Ascending aorta (tissue), 2 donors: Measurements from ENCODE around the gene ANKS6. TPM values are rescaled to one million over a fixed set of nuclear protein-coding genes. Genes with fewer than 3 reads are reported as not detected.

Experiments
- DNase-seq, 2 donors: peaks; one replicate each; pipeline ENCODE4 v3.0.0-alpha.2; 2019; ENCODE audit warnings: low spot score in 2 of 2
- H3K27ac ChIP-seq, 2 donors: fragments of 200-600 bp; sonication (generic); one replicate each; pipeline ENCODE4 v1.5.1; 2016 to 2017; ENCODE audit warnings: mild to moderate bottlenecking in 1 of 2
- H3K27me3 ChIP-seq: fragments of 200-600 bp; sonication (generic); one replicate; pipeline ENCODE4 v1.5.1; 2017
- H3K36me3 ChIP-seq, 2 donors: fragments of 200-600 bp; sonication (generic); one replicate each; pipeline ENCODE4 v1.5.1; 2016
- H3K4me1 ChIP-seq, 2 donors: fragments of 200-600 bp; sonication (generic); one replicate each; pipeline ENCODE4 v1.5.1; 2016 to 2017; ENCODE audit warnings: mild to moderate bottlenecking in 1 of 2
- H3K4me3 ChIP-seq, 2 donors: fragments of 200-600 bp; sonication (generic); one replicate each; pipeline ENCODE4 v1.5.1; 2016 to 2017; ENCODE audit warnings: mild to moderate bottlenecking in 1 of 2
- H3K9me3 ChIP-seq, 2 donors: fragments of 200-600 bp; sonication (generic); one replicate each; pipeline ENCODE4 v1.5.1; 2016
- intact Hi-C: fragments of 100-400 bp; cut with DNase I; formaldehyde crosslinking; loops from one replicate; pipeline ENCODE4 v1.15.1; 2023
- total RNA-seq: library from RNA; depleted of rRNA; stranded (reverse); fragments of >200 nt; gene quantifications from one replicate; pipeline ENCODE4 v1.1.0, GENCODE V29; 2016
- TF ChIP-seq, protein P1 (sequence below), 3 experiments: fragments of 200-600 bp in 2 of 3; fragments of 450-650 bp in 1 of 3; sonication (generic) in 2 of 3; IDR thresholded peaks; one replicate each; pipeline ENCODE4 v1.5.1; 2016 to 2019; ENCODE audit warnings: antibody characterized with exemption in 3 of 3, mild to moderate bottlenecking in 1 of 3, moderate library complexity in 1 of 3

The ANKS6 gene
- total RNA-seq, 1 donor from 2014 or later, result 13.0 TPM

DNA sequence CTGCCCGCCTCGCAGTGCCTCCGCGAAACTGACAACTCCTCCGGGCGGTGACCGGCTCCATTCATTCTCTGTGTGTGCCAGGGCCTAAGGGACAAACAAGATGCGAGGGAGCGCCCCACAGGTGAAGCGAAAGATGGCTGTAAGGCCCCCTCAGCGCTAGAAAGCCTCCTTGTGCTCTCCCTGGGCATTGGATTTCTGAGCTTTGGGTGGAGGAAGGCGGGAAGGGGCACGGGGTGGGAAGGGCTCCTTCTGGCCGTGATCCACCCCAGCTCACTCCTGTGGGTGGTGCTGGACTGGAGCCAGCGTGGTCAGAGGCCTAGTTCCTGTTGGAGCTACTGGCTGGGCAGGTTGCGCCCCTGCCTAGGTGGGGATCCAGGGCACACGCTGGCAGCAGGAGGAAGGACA is 12.1 kb upstream of the ANKS6 start:
- intact Hi-C loops, result no loop called here
- H3K27me3 ChIP-seq, result no peaks in the 10 kb centered on the region
- peak overlapping the region; percentile 67 to 82 for H3K4me3 ChIP-seq
- no peak for DNase-seq
- H3K27ac ChIP-seq, result no peak overlapping the region
- no peaks in the 10 kb centered on the region for H3K9me3 ChIP-seq
- peaks cover 0 to 9% of the 10 kb centered on the region in 2 donors for H3K4me1 ChIP-seq
- TF ChIP-seq, protein P1, sequence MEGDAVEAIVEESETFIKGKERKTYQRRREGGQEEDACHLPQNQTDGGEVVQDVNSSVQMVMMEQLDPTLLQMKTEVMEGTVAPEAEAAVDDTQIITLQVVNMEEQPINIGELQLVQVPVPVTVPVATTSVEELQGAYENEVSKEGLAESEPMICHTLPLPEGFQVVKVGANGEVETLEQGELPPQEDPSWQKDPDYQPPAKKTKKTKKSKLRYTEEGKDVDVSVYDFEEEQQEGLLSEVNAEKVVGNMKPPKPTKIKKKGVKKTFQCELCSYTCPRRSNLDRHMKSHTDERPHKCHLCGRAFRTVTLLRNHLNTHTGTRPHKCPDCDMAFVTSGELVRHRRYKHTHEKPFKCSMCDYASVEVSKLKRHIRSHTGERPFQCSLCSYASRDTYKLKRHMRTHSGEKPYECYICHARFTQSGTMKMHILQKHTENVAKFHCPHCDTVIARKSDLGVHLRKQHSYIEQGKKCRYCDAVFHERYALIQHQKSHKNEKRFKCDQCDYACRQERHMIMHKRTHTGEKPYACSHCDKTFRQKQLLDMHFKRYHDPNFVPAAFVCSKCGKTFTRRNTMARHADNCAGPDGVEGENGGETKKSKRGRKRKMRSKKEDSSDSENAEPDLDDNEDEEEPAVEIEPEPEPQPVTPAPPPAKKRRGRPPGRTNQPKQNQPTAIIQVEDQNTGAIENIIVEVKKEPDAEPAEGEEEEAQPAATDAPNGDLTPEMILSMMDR (IDR thresholded peaks at IDR 0.05), result no peak
- H3K36me3 ChIP-seq, result no peaks in the 10 kb centered on the region

DNA sequence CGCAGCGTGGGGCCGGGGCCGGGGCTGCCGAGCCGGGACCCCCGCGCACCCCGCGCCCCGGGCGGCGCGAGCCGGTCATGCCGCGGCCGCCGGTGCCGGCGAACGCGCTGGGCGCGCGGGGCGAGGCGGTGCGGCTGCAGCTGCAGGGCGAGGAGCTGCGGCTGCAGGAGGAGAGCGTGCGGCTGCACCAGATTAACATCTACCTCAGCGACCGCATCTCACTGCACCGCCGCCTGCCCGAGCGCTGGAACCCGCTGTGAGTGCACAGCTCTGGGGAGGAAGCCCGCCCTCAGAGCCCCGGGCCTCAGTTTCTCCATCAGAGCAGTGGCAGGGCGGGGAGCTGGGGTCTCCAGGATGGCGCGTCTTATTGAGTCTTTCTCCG is 11.4 kb upstream of the ANKS6 start:
- no peaks in the 10 kb centered on the region for H3K27me3 ChIP-seq
- H3K27ac ChIP-seq, result no peak overlapping the region
- peak overlapping the region; percentile 67 to 82 for H3K4me3 ChIP-seq
- TF ChIP-seq, protein P1 (IDR thresholded peaks at IDR 0.05), result no peak
- no peaks in the 10 kb centered on the region for H3K36me3 ChIP-seq
- no peak for DNase-seq
- intact Hi-C loops, result no loop called here
- H3K9me3 ChIP-seq, result no peaks in the 10 kb centered on the region
- peaks cover 0 to 9% of the 10 kb centered on the region in 2 donors for H3K4me1 ChIP-seq

DNA sequence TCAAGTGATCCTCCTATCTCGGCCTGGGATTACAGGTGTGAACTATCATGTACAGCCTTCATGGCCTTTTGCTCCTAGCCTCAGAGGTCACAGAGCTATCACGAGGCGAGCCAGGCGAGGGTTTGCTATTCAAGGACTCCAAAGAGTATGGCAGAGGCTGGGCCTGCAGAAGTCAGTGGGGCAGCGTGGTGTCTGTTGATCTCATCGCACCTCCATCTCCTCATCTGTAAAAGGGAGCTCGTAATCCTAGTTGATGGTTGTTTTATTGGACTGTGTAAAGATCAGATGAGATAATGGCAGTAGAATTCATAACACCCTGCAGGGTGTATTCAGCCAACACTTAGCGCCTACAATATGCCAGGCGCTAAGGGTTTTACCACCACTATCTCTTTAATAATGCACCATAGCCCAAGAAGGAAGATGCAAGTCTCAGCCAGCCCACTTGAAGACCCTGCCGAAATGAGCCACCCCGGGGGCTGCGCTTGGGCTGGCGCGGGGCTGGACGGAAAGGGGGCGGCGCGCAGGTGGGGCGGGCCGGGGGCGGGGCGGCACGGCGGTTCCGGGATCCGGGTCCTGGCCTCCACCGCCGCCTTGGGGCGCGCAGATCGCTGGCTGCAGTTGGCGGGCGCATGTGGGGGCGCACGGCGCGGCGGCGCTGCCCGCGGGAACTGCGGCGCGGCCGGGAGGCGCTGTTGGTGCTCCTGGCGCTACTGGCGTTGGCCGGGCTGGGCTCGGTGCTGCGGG is 10.9 kb upstream of the ANKS6 start, which contains the start of gene GALNT12:
Gene GALNT12 (plus strand): TSS at position 601 of the 744 bp plus-strand sequence. CDS start 29 bp downstream, at position 630.
- peak within 1 kb of the TSS; percentile 30 to 64 for H3K27ac ChIP-seq
- H3K4me1 ChIP-seq, result peaks cover 0 to 9% of the 10 kb centered on the region in 2 donors
- H3K9me3 ChIP-seq, result no peaks in the 10 kb centered on the region
- TF ChIP-seq, protein P1 (IDR thresholded peaks at IDR 0.05), result no peak
- no peak for DNase-seq
- no peaks in the 10 kb centered on the region for H3K27me3 ChIP-seq
- intact Hi-C loops, result no loop called here
- peak within 1 kb of the TSS; percentile 67 to 82 for H3K4me3 ChIP-seq
- H3K36me3 ChIP-seq, result no peaks in the 10 kb centered on the region

DNA sequence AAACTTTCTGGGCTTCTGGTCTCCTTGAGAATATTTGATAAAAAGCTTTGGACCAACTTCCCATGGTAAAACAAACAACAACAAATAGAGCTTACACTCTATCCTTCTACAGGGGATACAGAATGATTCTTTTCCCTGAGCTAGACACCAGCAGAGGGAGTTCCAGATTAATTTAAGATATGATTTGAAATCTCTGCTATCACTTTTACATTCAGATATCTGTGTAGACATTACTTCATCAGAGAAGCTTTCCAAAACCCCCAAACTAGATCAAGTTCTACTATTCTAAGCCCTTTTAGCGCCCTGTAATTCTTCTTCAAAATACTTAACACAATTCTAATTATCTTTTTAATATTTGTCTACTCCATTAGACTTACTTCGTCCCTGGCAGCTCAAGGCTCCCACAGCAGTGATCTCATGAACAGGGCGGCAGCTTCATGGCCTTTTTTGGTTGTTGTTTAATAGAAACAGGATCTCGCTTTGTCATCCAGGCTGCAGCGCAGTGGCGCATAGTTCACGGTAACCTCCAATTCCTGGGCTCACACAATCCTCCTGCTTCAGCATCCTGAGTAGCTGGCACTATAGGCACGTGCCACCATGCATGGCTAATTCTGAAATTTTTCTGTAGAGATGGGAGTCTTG is 10.2 kb upstream of the ANKS6 start:
- H3K4me3 ChIP-seq, result peak overlapping the region in 1 of 2 donors; percentile 82
- peak overlapping the region; percentile 30 to 64 for H3K27ac ChIP-seq
- DNase-seq, result no peak
- TF ChIP-seq, protein P1 (IDR thresholded peaks at IDR 0.05), result peak in 1 of 3 experiments; percentile 19
- H3K9me3 ChIP-seq, result no peaks in the 10 kb centered on the region
- no peaks in the 10 kb centered on the region for H3K27me3 ChIP-seq
- H3K4me1 ChIP-seq, result peaks cover 0 to 9% of the 10 kb centered on the region in 2 donors
- intact Hi-C loops, result no loop called here
- H3K36me3 ChIP-seq, result no peaks in the 10 kb centered on the region

DNA sequence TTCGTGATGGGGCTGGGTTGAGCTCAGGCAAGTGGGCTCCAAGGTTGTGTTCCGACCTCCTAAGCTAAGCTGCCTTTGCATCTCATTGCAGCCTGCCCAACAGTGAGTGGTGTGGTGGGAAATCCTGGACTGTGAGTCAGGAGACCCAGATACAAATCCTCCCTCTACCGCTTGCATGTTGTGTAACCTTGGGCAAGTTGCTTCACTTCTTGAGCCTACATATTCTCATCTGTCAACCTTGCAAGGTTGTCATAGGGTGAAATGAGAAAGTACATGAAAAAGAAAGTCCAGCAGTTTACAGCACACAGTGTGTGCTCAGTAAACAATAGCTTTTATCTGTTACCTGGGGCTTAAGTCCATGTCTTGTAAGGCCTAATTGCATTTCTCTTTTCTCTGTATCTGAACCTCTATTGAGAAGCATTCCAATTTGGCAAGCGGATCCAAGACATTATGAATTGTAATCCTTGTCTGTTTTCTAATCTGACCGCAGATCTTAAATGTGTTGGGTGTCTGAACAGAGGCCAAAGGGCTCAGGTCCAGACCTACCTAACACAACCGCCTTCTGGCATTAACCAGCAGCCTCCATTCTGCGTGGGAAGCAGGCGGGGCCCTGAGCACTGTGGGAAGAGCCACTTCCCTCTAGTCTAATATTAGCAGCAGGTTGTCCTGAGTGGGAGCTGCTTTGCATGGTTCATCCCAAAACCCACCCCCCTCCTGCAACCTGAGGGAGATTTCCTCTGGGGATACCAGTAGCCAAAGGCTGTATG is 9.3 kb upstream of the ANKS6 start:
- no peak overlapping the region for H3K4me3 ChIP-seq
- peak overlapping the region; percentile 30 to 64 for H3K27ac ChIP-seq
- TF ChIP-seq, protein P1 (IDR thresholded peaks at IDR 0.05), result no peak
- H3K27me3 ChIP-seq, result no peaks in the 10 kb centered on the region
- intact Hi-C loops, result no loop called here
- DNase-seq, result no peak
- H3K9me3 ChIP-seq, result no peaks in the 10 kb centered on the region
- peaks cover 0 to 9% of the 10 kb centered on the region in 2 donors for H3K4me1 ChIP-seq
- H3K36me3 ChIP-seq, result no peaks in the 10 kb centered on the region
